ENCODE measurements around the gene GID8.

DNA sequence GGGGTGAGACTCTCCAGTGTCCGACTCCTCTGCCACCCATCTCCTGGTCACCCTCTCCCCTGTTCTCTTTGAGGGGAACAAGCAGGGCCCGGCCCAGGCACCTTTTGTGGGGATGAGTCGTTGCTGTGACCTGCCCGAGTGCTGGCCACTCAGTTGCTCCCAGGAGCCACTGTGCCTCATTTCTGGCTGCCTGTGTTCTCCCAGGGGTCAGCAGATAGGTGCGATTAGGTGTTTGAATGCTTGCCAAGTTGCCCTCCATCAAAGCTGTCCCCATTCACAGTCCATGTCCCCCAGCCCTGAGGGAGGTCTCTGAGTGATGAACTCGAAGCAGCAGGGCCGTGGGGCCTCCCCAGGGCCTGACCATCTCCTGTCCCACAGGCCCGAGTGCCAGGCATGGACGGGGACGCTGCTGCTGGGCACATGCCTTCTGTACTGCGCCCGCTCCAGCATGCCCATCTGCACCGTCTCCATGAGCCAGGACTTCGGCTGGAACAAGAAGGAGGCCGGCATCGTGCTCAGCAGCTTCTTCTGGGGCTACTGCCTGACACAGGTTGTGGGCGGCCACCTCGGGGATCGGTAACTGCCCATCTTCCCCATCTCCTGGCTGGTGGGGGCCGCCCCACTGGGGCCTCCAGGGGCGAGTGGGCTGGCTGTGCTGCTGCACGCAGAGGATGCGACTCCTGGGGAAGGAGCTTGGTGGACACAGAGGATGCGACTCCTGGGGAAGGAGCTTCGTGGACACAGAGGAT is 18.6 kb downstream of the GID8 start:
- TF ChIP-seq, protein P1, sequence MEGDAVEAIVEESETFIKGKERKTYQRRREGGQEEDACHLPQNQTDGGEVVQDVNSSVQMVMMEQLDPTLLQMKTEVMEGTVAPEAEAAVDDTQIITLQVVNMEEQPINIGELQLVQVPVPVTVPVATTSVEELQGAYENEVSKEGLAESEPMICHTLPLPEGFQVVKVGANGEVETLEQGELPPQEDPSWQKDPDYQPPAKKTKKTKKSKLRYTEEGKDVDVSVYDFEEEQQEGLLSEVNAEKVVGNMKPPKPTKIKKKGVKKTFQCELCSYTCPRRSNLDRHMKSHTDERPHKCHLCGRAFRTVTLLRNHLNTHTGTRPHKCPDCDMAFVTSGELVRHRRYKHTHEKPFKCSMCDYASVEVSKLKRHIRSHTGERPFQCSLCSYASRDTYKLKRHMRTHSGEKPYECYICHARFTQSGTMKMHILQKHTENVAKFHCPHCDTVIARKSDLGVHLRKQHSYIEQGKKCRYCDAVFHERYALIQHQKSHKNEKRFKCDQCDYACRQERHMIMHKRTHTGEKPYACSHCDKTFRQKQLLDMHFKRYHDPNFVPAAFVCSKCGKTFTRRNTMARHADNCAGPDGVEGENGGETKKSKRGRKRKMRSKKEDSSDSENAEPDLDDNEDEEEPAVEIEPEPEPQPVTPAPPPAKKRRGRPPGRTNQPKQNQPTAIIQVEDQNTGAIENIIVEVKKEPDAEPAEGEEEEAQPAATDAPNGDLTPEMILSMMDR (IDR thresholded peaks at IDR 0.05; ENCODE audit: low read depth, low read length, poor library complexity, severe bottlenecking): no peak
- no peak for TF ChIP-seq EZH2phosphoT487 (IDR thresholded peaks at IDR 0.05; ENCODE audit: borderline replicate concordance, low read length)
